OCI-LY7 (cell line): ENCODE data around the gene MADD. TPM values are rescaled to one million over a fixed set of nuclear protein-coding genes. Genes with fewer than 3 reads are reported as not detected.

ENCODE experiments used
- BruUV-seq: library from RNA; stranded (reverse); fragments of 400-500 nt; replicated peaks from 2 replicates; lab custom pipeline; 2021; lab: Mats Ljungman, UMichigan
- CTCF ChIA-PET: fragments of 300-600 bp; sonication (Branson Sonifier 250); formaldehyde crosslinking; loops from one replicate; lab custom pipeline; 2022; ENCODE audit warnings: antibody characterized with exemption; ENCODE audit not compliant: unreplicated experiment; lab: Charles Lee
- POLR2A ChIA-PET: fragments of 300-600 bp; sonication (Branson Sonifier 250); formaldehyde crosslinking; loops from one replicate; lab custom pipeline; 2022; ENCODE audit warnings: antibody characterized with exemption; lab: Charles Lee
- DNase-seq: peaks from one replicate; pipeline ENCODE4 v3.0.0-alpha.2; 2015; ENCODE audit warnings: low spot score
- H2AFZ ChIP-seq: fragments of 200-600 bp; sonication (generic), shearing (Covaris generic); 2 replicates; pipeline ENCODE4 v1.6.1; 2014; ENCODE audit warnings: mild to moderate bottlenecking, antibody characterized with exemption, low read length, moderate library complexity
- H3K27ac ChIP-seq: fragments of 200-600 bp; sonication (generic); 2 replicates; pipeline ENCODE4 v1.5.1; 2014; ENCODE audit warnings: mixed run types, low read depth, mild to moderate bottlenecking, moderate library complexity, low read length, inconsistent platforms; ENCODE audit not compliant: poor library complexity, severe bottlenecking
- H3K36me3 ChIP-seq: fragments of 200-600 bp; sonication (generic); 2 replicates; pipeline ENCODE4 v1.6.1; 2014; ENCODE audit warnings: mild to moderate bottlenecking, antibody characterized with exemption, low read length, moderate library complexity, mixed read lengths; ENCODE audit not compliant: insufficient read depth
- H3K4me1 ChIP-seq: fragments of 200-600 bp; sonication (generic); 2 replicates; pipeline ENCODE4 v1.5.1; 2014; ENCODE audit warnings: mild to moderate bottlenecking, low read length; ENCODE audit not compliant: insufficient read depth, poor library complexity, severe bottlenecking
- H3K4me2 ChIP-seq: fragments of 200-600 bp; sonication (generic); 2 replicates; pipeline ENCODE4 v1.6.1; 2014; ENCODE audit warnings: mild to moderate bottlenecking, low read length
- H3K4me3 ChIP-seq: fragments of 200-600 bp; sonication (generic); 2 replicates; pipeline ENCODE4 v1.5.1; 2014; ENCODE audit warnings: mild to moderate bottlenecking, low read depth, low read length; ENCODE audit not compliant: poor library complexity, severe bottlenecking
- H3K79me2 ChIP-seq: fragments of 200-600 bp; sonication (generic); 2 replicates; pipeline ENCODE4 v1.6.1; 2016; ENCODE audit warnings: low read depth, mild to moderate bottlenecking, low read length, moderate library complexity, mixed read lengths; ENCODE audit not compliant: insufficient read depth
- H3K9me2 ChIP-seq: fragments of 200-600 bp; sonication (generic); 2 replicates; pipeline ENCODE4 v1.6.1; 2016; ENCODE audit warnings: mild to moderate bottlenecking, low read length, mixed read lengths; ENCODE audit not compliant: insufficient read depth
- H3K9me3 ChIP-seq: fragments of 200-600 bp; sonication (generic); 2 replicates; pipeline ENCODE4 v1.6.1; 2014; ENCODE audit warnings: mild to moderate bottlenecking, mixed run types, low read length, mixed read lengths
- H4K20me1 ChIP-seq: fragments of 200-600 bp; sonication (generic); 2 replicates; pipeline ENCODE4 v1.6.1; 2014; ENCODE audit warnings: mild to moderate bottlenecking, antibody characterized with exemption, low read length, moderate library complexity, mixed read lengths; ENCODE audit not compliant: insufficient read depth
- EZH2phosphoT487 ChIP-seq: fragments of 200-600 bp; sonication (generic); IDR thresholded peaks from 2 replicates; pipeline ENCODE4 v1.6.1; 2018; ENCODE audit warnings: low read depth, borderline replicate concordance, mild to moderate bottlenecking, mixed run types, antibody characterized with exemption, low read length, moderate library complexity, mixed read lengths
- intact Hi-C: fragments of 100-400 bp; cut with micrococcal nuclease; formaldehyde crosslinking; loops from one replicate; pipeline ENCODE4 v1.10.0; 2022; ENCODE audit not compliant: unreplicated experiment
- total RNA-seq, 2 experiments: library from RNA; depleted of rRNA in 1 of 2; stranded (reverse); fragments of >200 nt in 1 of 2; shearing (Covaris generic) in 1 of 2; gene quantifications; 2 replicates each; pipeline ENCODE4 v1.2.3, GENCODE V29; 2014 to 2022
- TF ChIP-seq, protein P1 (sequence below): fragments of 200-600 bp; sonication (generic); conservative IDR thresholded peaks from 2 replicates; pipeline ENCODE4 v1.5.1; 2014; ENCODE audit warnings: mild to moderate bottlenecking, antibody characterized with exemption, low read length, moderate library complexity, mixed read lengths

Gene MADD
- total RNA-seq, 2 experiments from 2014 or later: 32.1 to 47.8 TPM

DNA sequence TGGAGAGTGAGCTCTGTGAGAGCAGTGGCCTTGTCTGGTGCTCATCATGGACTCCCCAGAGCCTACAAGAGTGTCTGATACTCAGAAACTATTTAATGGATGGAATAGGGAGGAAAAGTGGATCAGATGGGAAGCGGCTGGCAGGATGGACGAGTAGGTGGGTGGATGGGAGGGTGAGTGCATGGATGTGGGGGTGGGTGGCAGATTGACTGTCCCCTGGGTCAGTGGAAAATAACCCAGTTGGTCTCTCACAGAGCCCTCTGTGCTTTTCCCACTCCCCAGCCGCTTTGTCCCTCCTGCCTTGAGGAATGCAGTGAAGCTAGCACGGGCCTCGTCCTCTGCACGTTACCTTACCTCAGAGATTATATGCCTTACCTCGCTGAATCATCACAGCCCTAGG is 102.5 kb downstream of the MADD start:
- CTCF ChIA-PET: no interaction called here

DNA sequence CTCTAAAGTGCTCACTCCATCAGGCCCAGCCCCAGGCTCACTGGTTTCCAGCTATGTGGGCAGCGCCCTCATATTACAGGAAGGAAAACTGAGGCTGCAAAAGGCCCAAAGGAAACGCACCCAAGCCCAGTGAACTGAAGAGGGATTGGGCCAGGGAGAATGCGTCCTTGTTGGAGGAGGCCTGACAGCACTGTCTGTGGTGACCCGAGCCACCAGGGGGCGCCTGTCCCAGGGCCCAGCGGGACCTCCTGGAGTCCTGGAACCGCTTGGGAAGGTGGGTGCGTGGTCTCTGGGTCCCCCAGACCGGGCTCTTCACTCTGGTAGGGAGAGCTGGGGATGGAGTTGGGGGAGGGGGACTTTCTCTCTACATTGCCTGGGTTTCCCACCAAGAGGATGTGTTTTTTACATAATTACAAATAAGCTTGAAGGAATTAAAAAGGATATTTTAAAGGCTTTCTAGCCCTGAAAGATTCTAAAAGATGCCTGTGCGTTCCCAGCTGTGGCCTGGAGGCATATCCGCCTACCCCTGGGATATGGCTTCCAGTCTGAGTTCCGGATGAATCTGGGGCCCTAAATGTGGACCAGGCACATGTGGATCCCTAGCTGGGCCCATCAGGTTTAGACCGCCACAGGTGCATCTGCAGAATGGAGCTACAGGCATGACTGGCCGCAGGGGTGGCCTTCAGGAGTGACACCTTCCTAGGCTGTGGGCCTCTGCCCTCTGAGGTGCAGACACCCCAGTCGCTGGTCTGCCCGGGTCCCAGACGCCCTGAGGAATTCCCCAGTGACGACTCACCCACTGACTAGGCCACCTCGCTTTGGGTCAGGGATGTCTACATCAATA is 104.2 kb downstream of the MADD start:
- H3K9me3 ChIP-seq: no peaks in the 10 kb centered on the region
- CTCF ChIA-PET: interaction anchor here (0.7 to 1.6 kb wide), 5 partner anchors 29 to 1705 kb away, joined by 3 to 9 read pairs (median 6); no protein-coding TSS in a partner anchor
- H3K4me2 ChIP-seq: peak overlapping the region; percentile 26; the same call in 1 of the 2 replicates
- peak overlapping the region; percentile 45 for H3K27ac ChIP-seq
- H3K4me1 ChIP-seq: peaks cover 43% of the 10 kb centered on the region
- intact Hi-C loops: loop anchor here (1.0 to 10.0 kb wide), 4 partner anchors 34 to 102 kb away; partner anchors contain the start of genes MADD and SLC39A13
- POLR2A ChIA-PET: interaction anchor here (1.0 to 3.1 kb wide), 5 partner anchors 19 to 578 kb away, joined by 3 to 20 read pairs (median 6); no protein-coding TSS in a partner anchor
- no peak overlapping the region for H2AFZ ChIP-seq
- TF ChIP-seq, protein P1, sequence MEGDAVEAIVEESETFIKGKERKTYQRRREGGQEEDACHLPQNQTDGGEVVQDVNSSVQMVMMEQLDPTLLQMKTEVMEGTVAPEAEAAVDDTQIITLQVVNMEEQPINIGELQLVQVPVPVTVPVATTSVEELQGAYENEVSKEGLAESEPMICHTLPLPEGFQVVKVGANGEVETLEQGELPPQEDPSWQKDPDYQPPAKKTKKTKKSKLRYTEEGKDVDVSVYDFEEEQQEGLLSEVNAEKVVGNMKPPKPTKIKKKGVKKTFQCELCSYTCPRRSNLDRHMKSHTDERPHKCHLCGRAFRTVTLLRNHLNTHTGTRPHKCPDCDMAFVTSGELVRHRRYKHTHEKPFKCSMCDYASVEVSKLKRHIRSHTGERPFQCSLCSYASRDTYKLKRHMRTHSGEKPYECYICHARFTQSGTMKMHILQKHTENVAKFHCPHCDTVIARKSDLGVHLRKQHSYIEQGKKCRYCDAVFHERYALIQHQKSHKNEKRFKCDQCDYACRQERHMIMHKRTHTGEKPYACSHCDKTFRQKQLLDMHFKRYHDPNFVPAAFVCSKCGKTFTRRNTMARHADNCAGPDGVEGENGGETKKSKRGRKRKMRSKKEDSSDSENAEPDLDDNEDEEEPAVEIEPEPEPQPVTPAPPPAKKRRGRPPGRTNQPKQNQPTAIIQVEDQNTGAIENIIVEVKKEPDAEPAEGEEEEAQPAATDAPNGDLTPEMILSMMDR: peak; percentile 98
- no peak for TF ChIP-seq EZH2phosphoT487
- no peaks in the 10 kb centered on the region for H4K20me1 ChIP-seq
- H3K9me2 ChIP-seq: no peaks in the 10 kb centered on the region
- no peak overlapping the region for H3K4me3 ChIP-seq
- peaks cover 24% of the 10 kb centered on the region for H3K79me2 ChIP-seq
- peak; percentile 81 for DNase-seq
- no TSS peak for BruUV-seq
- H3K36me3 ChIP-seq: peaks cover 50% of the 10 kb centered on the region

More for the DNA sequence above, 102.5 kb downstream of the MADD start:
- intact Hi-C loops: loop anchor here (5.0 to 10.0 kb wide), 2 partner anchors 82 to 100 kb away; partner anchors contain the start of gene MADD
- Histone ChIP-seq H3K27ac (no peak overlapping the region), H3K9me2 (no peaks in the 10 kb centered on the region), H3K9me3 (no peaks in the 10 kb centered on the region), H4K20me1 (no peaks in the 10 kb centered on the region), H2AFZ (no peak overlapping the region), H3K79me2 (peaks cover 21% of the 10 kb centered on the region), H3K4me1 (peaks cover 36% of the 10 kb centered on the region), H3K4me2 (no peak overlapping the region), H3K4me3 (no peak overlapping the region), H3K36me3 (peaks cover 66% of the 10 kb centered on the region)
- DNase-seq: no peak
- no peak for TF ChIP-seq EZH2phosphoT487
- TF ChIP-seq, protein P1: no peak
- BruUV-seq: no TSS peak
- POLR2A ChIA-PET: interaction anchor here (1.2 to 3.1 kb wide), 2 partner anchors 20 to 106 kb away, joined by 4 to 16 read pairs; no protein-coding TSS in a partner anchor
